Thymus (tissue), 14 donors: ENCODE results near the gene UBP1. TPM values are rescaled to one million over a fixed set of nuclear protein-coding genes. Genes with fewer than 3 reads are reported as not detected.

Experiments used
- DNase-seq, 9 donors: peaks; one replicate each; pipeline ENCODE4 v3.0.0-alpha.2; 2013; ENCODE audit warnings: low spot score in 9 of 9, low read depth in 6 of 9, missing footprints in 1 of 9
- H3K27ac ChIP-seq, 2 donors: one replicate each; pipeline ENCODE4 v1.5.1; 2013; ENCODE audit warnings: control low read depth in 1 of 2, low read depth in 1 of 2, low read length in 1 of 2, mild to moderate bottlenecking in 1 of 2, moderate library complexity in 1 of 2
- H3K27me3 ChIP-seq, 2 donors: one replicate each; pipeline ENCODE4 v1.5.1; 2013; ENCODE audit warnings: low read length in 1 of 2; ENCODE audit not compliant: control insufficient read depth in 2 of 2, insufficient read depth in 1 of 2
- H3K36me3 ChIP-seq, 2 donors: one replicate each; pipeline ENCODE4 v1.5.1; 2013; ENCODE audit warnings: low read length in 1 of 2, mild to moderate bottlenecking in 1 of 2, moderate library complexity in 1 of 2; ENCODE audit not compliant: control insufficient read depth in 2 of 2, insufficient read depth in 2 of 2
- H3K4me1 ChIP-seq, 2 donors: one replicate each; pipeline ENCODE4 v1.5.1; 2013; ENCODE audit warnings: low read length in 2 of 2; ENCODE audit not compliant: control insufficient read depth in 2 of 2, insufficient read depth in 2 of 2
- H3K4me3 ChIP-seq, 2 donors: one replicate each; pipeline ENCODE4 v1.5.1; 2013; ENCODE audit warnings: low read length in 2 of 2, control low read depth in 1 of 2, mild to moderate bottlenecking in 1 of 2
- H3K9me3 ChIP-seq, 2 donors: one replicate each; pipeline ENCODE4 v1.5.1; 2013; ENCODE audit warnings: low read length in 1 of 2, mild to moderate bottlenecking in 1 of 2; ENCODE audit not compliant: control insufficient read depth in 2 of 2, insufficient read depth in 1 of 2
- WGBS: extraction: QIAGEN DNeasy Blood & Tissue Kit; methylation state at CpG from one replicate; pipeline ENCODE4 v1.1.7; 2013; 5-methylcytosine and 5-hydroxymethylcytosine counted together
- long read RNA-seq, 10 donors: transcript quantifications; one replicate each; lab custom pipeline, GENCODE V29; 2026
- polyA plus RNA-seq: library from polyadenylated mRNA; stranded (reverse); fragments of 200-250 nt; gene quantifications from one replicate; pipeline ENCODE4 v1.2.3, GENCODE V29; 2013
- total RNA-seq: library from RNA; stranded (reverse); fragments of 120-200 nt; gene quantifications from one replicate; pipeline ENCODE4 v1.2.4, GENCODE V29; 2013
- donor health status: healthy.

UBP1 gene
- 38.2 TPM for total RNA-seq
- 72.3 TPM for polyA plus RNA-seq
- long read RNA-seq, donor 1: 0 reads
- long read RNA-seq, donor 2, full-length matches to known transcripts: 12 of 12 reads
- long read RNA-seq, donor 2, partial matches to known transcripts: 0 of 12 reads
- long read RNA-seq, donor 2, other reads (novel, unspliced or antisense): 0 of 12 reads
- long read RNA-seq, donor 3, full-length matches to known transcripts: 4 of 4 reads
- long read RNA-seq, donor 3, partial matches to known transcripts: 0 of 4 reads
- long read RNA-seq, donor 3, other reads (novel, unspliced or antisense): 0 of 4 reads
- long read RNA-seq, donor 4: 0 reads
- long read RNA-seq, donor 5, full-length matches to known transcripts: 2 of 2 reads
- long read RNA-seq, donor 5, partial matches to known transcripts: 0 of 2 reads
- long read RNA-seq, donor 5, other reads (novel, unspliced or antisense): 0 of 2 reads
- long read RNA-seq, donor 6, full-length matches to known transcripts: 7 of 7 reads
- long read RNA-seq, donor 6, partial matches to known transcripts: 0 of 7 reads
- long read RNA-seq, donor 6, other reads (novel, unspliced or antisense): 0 of 7 reads
- long read RNA-seq, donor 7, partial matches to known transcripts: 0 of 1 reads
- long read RNA-seq, donor 7, other reads (novel, unspliced or antisense): 0 of 1 reads
- long read RNA-seq, donor 8, partial matches to known transcripts: 0 of 1 reads
- long read RNA-seq, donor 8, other reads (novel, unspliced or antisense): 0 of 1 reads
- long read RNA-seq, donor 9, transcript UBP1-204 (15 exons, 3,669 nt): major isoform, 6 of 6 reads
- long read RNA-seq, donor 9, partial matches to known transcripts: 0 of 6 reads
- long read RNA-seq, donor 9, other reads (novel, unspliced or antisense): 0 of 6 reads
- long read RNA-seq, donor 10, full-length matches to known transcripts: 2 of 7 reads
- long read RNA-seq, donor 10, partial matches to known transcripts: 5 of 7 reads
- long read RNA-seq, donor 10, other reads (novel, unspliced or antisense): 0 of 7 reads

- peaks cover 12 to 20% of the 10 kb centered on the region in 2 donors for H3K4me1 ChIP-seq
- WGBS: under 1% methylated on average over 68 of the region's 68 CpGs
These were observed at the start of gene UBP1 for GRCh38 chr3:33440328-33441224. TSS of gene UBP1 (minus strand) at chr3:33440405. CDS start at chr3:33439848, 557 bp downstream.

GRCh38 chr3:33488683-33489082 lies 48.5 kb upstream of the UBP1 start:
- Histone ChIP-seq H3K9me3 (no peaks in the 10 kb centered on the region), H3K4me3 (no peak overlapping the region), H3K27me3 (no peaks in the 10 kb centered on the region), H3K27ac (no peak overlapping the region), H3K36me3 (no peaks in the 10 kb centered on the region), H3K4me1 (no peaks in the 10 kb centered on the region)
- WGBS: 95% methylated on average over 1 of the region's 1 CpG
- no peak for DNase-seq

More at GRCh38 chr3:33440328-33441224, at the start of gene UBP1:
- no peaks in the 10 kb centered on the region for H3K27me3 ChIP-seq
- H3K9me3 ChIP-seq: no peaks in the 10 kb centered on the region
- peak; percentile 98 to 100 (median 99) for DNase-seq
- H3K4me3 ChIP-seq: peak within 1 kb of the TSS; percentile 68 to 97
- H3K36me3 ChIP-seq: no peaks in the 10 kb centered on the region
- H3K27ac ChIP-seq: peak within 1 kb of the TSS; percentile 99 to 100

- H3K27me3 ChIP-seq: no peaks in the 10 kb centered on the region
- no peak overlapping the region for H3K27ac ChIP-seq
- no peaks in the 10 kb centered on the region for H3K4me1 ChIP-seq
- WGBS: 94% methylated on average over 2 of the region's 2 CpGs
- DNase-seq: no peak
- H3K36me3 ChIP-seq: no peaks in the 10 kb centered on the region
- no peaks in the 10 kb centered on the region for H3K9me3 ChIP-seq
- no peak overlapping the region for H3K4me3 ChIP-seq
These were observed 48.0 kb upstream of the UBP1 start for GRCh38 chr3:33488246-33488645.

- WGBS: 89% methylated on average over 1 of the region's 1 CpG
- Histone ChIP-seq H3K9me3 (no peaks in the 10 kb centered on the region), H3K4me1 (no peaks in the 10 kb centered on the region), H3K36me3 (no peaks in the 10 kb centered on the region), H3K27me3 (no peaks in the 10 kb centered on the region), H3K27ac (no peak overlapping the region), H3K4me3 (no peak overlapping the region)
- no peak for DNase-seq
These were observed 41.9 kb upstream of the UBP1 start for GRCh38 chr3:33482111-33482521.

GRCh38 chr3:33474896-33475295 lies 34.7 kb upstream of the UBP1 start:
- no peak overlapping the region for H3K4me3 ChIP-seq
- 98% methylated on average over 2 of the region's 2 CpGs for WGBS

GRCh38 chr3:33473813-33474212 lies 33.6 kb upstream of the UBP1 start:
- H3K36me3 ChIP-seq: no peaks in the 10 kb centered on the region
- WGBS: over 99% methylated on average over 2 of the region's 2 CpGs
- H3K4me3 ChIP-seq: no peak overlapping the region
- no peaks in the 10 kb centered on the region for H3K27me3 ChIP-seq
- no peak for DNase-seq
- no peaks in the 10 kb centered on the region for H3K4me1 ChIP-seq
- H3K27ac ChIP-seq: no peak overlapping the region
- H3K9me3 ChIP-seq: peaks cover 0 to 3% of the 10 kb centered on the region in 2 donors

More at GRCh38 chr3:33474896-33475295, 34.7 kb upstream of the UBP1 start:
- Histone ChIP-seq H3K9me3 (peaks cover 0 to 2% of the 10 kb centered on the region in 2 donors), H3K36me3 (no peaks in the 10 kb centered on the region), H3K4me1 (no peaks in the 10 kb centered on the region), H3K27me3 (no peaks in the 10 kb centered on the region), H3K27ac (no peak overlapping the region)
- no peak for DNase-seq

GRCh38 chr3:33467786-33468185 lies 27.6 kb upstream of the UBP1 start:
- H3K4me1 ChIP-seq: no peaks in the 10 kb centered on the region
- H3K4me3 ChIP-seq: no peak overlapping the region
- H3K27me3 ChIP-seq: no peaks in the 10 kb centered on the region
- H3K27ac ChIP-seq: no peak overlapping the region
- H3K9me3 ChIP-seq: peaks cover 0 to 18% of the 10 kb centered on the region in 2 donors
- 96% methylated on average over 3 of the region's 3 CpGs for WGBS
- DNase-seq: no peak
- H3K36me3 ChIP-seq: no peaks in the 10 kb centered on the region

GRCh38 chr3:33461097-33461496 lies 20.9 kb upstream of the UBP1 start:
- Histone ChIP-seq H3K9me3 (peaks cover 0 to 20% of the 10 kb centered on the region in 2 donors), H3K36me3 (no peaks in the 10 kb centered on the region), H3K4me1 (no peaks in the 10 kb centered on the region), H3K4me3 (no peak overlapping the region), H3K27ac (no peak overlapping the region), H3K27me3 (no peaks in the 10 kb centered on the region)
- WGBS: 96% methylated on average over 2 of the region's 2 CpGs
- DNase-seq: no peak
